A549 (cell line): ENCODE data around the gene TMEM238L. TPM values are rescaled to one million over a fixed set of nuclear protein-coding genes. Genes with fewer than 3 reads are reported as not detected.

Experiments
- ATAC-seq, 2 experiments: fragments of 200-7000 bp in 1 of 2; fragments of >200 bp in 1 of 2; cut with Nextera tagmentation in 1 of 2; cut with Tn5 transposase in 1 of 2; 3 replicates each; pipeline versions ENCODE4 v1.8.0 to v1.9.1; 2018 to 2020; ENCODE audit warnings: mild to moderate bottlenecking in 1 of 2, moderate library complexity in 1 of 2
- CTCF ChIA-PET: fragments of 300-600 bp; sonication (Branson Sonifier 250); formaldehyde crosslinking; extraction: SDS; loops from one replicate; lab custom pipeline; 2021; ENCODE audit warnings: antibody characterized with exemption, inconsistent platforms; lab: Yijun Ruan, JAX
- POLR2A ChIA-PET: fragments of 350-600 bp; formaldehyde crosslinking; extraction: SDS; loops from one replicate; lab custom pipeline; 2021; ENCODE audit warnings: antibody characterized with exemption, inconsistent platforms; lab: Yijun Ruan, JAX
- DNase-seq, 2 experiments: peaks; one replicate each; pipeline versions ENCODE4 v3.0.0 to v3.0.0-alpha.2; 2011 to 2016; ENCODE audit warnings: low read depth in 1 of 2, low spot score in 1 of 2
- FAIRE-seq: peaks from 2 replicates; lab custom pipeline; 2011; peaks lifted over from hg19 to GRCh38; lab: Jason Lieb, UNC
- H3K27ac ChIP-seq, 2 experiments: fragments of >200 bp; sonication (Bioruptor Twin); formaldehyde crosslinking; 3 replicates each; pipeline ENCODE4 v1.5.1; 2016 to 2017
- H3K4me1 ChIP-seq: fragments of >200 bp; sonication (Bioruptor Twin); formaldehyde crosslinking; 3 replicates; pipeline ENCODE4 v1.6.1; 2016
- H3K4me2 ChIP-seq: fragments of >200 bp; sonication (Bioruptor Twin); formaldehyde crosslinking; 3 replicates; pipeline ENCODE4 v1.6.1; 2016
- H3K4me3 ChIP-seq: fragments of >200 bp; sonication (Bioruptor Twin); formaldehyde crosslinking; 3 replicates; pipeline ENCODE4 v1.5.1; 2016
- H3K9me3 ChIP-seq: fragments of >200 bp; sonication (Bioruptor Twin); formaldehyde crosslinking; 3 replicates; pipeline ENCODE4 v1.6.1; 2016
- CHD4 ChIP-seq: fragments of 200-600 bp; sonication (generic); IDR thresholded peaks from 2 replicates; pipeline ENCODE4 v1.6.1; 2016; ENCODE audit warnings: antibody characterized with exemption, mild to moderate bottlenecking, borderline replicate concordance
- EHF ChIP-seq: fragments of 250-450 bp; sonication (Bioruptor Pico); IDR thresholded peaks from 2 replicates; pipeline ENCODE4 v1.5.0; 2020; ENCODE audit warnings: mild to moderate bottlenecking
- FOSL2 ChIP-seq, 2 experiments: fragments of 450-650 bp in 1 of 2; fragments of >200 bp in 1 of 2; sonication (Bioruptor Twin) in 1 of 2; formaldehyde crosslinking; IDR thresholded peaks; 2 replicates each; pipeline versions ENCODE4 v1.5.0 to v1.6.1; 2016 to 2020; ENCODE audit warnings: mild to moderate bottlenecking in 1 of 2, moderate library complexity in 1 of 2
- GATA3 ChIP-seq: IDR thresholded peaks from 2 replicates; pipeline ENCODE4 v1.6.1; 2012; ENCODE audit warnings: borderline replicate concordance
- JUNB ChIP-seq: fragments of >200 bp; sonication (Bioruptor Twin); formaldehyde crosslinking; IDR thresholded peaks from 2 replicates; pipeline ENCODE4 v1.6.1; 2016
- MAFK ChIP-seq: fragments of 450-650 bp; IDR thresholded peaks from 2 replicates; pipeline ENCODE4 v1.6.1; 2014; ENCODE audit not compliant: partially characterized antibody
- NPAS2 ChIP-seq: fragments of 250-450 bp; sonication (Bioruptor Pico); IDR thresholded peaks from 2 replicates; pipeline ENCODE4 v1.8.0; 2022; ENCODE audit warnings: mild to moderate bottlenecking, moderate library complexity, borderline replicate concordance
- NR3C1 ChIP-seq: fragments of >200 bp; sonication (Bioruptor Twin); formaldehyde crosslinking; IDR thresholded peaks from 3 replicates; pipeline ENCODE4 v1.6.1; 2017
- SMC3 ChIP-seq: fragments of >200 bp; sonication (Bioruptor Twin); formaldehyde crosslinking; IDR thresholded peaks from 3 replicates; pipeline ENCODE4 v1.6.1; 2018; ENCODE audit warnings: inconsistent platforms
- SREBF2 ChIP-seq: fragments of 450-650 bp; IDR thresholded peaks from 2 replicates; pipeline ENCODE4 v1.6.1; 2014; ENCODE audit warnings: mild to moderate bottlenecking, moderate library complexity
- ZFP36 ChIP-seq: fragments of 450-650 bp; IDR thresholded peaks from 2 replicates; pipeline ENCODE4 v1.6.1; 2014; ENCODE audit warnings: borderline replicate concordance; ENCODE audit not compliant: partially characterized antibody
- WGBS: methylation state at CpG from one replicate; pipeline ENCODE4 v1.1.6; 2017; ENCODE audit errors: missing lambda C conversion rate; 5-methylcytosine and 5-hydroxymethylcytosine counted together
- polyA plus RNA-seq, 4 experiments: library from polyadenylated mRNA; depleted of rRNA in 3 of 4; stranded (reverse); fragments of >200 nt; fragmentation: RNase III in 1 of 4; extraction: RNeasy Plus Mini Kit Qiagen cat#74134 plus additional on column Dnase treatment in 1 of 4; gene quantifications; 2 replicates in 3 of 4; 3 replicates in 1 of 4; pipeline ENCODE4 v1.2.3, GENCODE V29; 2011 to 2017
- TF ChIP-seq, protein P1 (sequence below): fragments of 150-350 bp; IDR thresholded peaks from 2 replicates; pipeline ENCODE4 v1.6.1; 2014; ENCODE audit warnings: low read depth, mild to moderate bottlenecking, low read length
- TF ChIP-seq, protein P2 (sequence below): fragments of 450-650 bp; IDR thresholded peaks from 2 replicates; pipeline ENCODE4 v1.6.1; 2014; ENCODE audit warnings: antibody characterized with exemption
- TF ChIP-seq, protein P3 (sequence below): fragments of >200 bp; sonication (Bioruptor Twin); formaldehyde crosslinking; IDR thresholded peaks from 3 replicates; pipeline ENCODE4 v1.5.1; 2016
- TF ChIP-seq, protein P4 (sequence below): IDR thresholded peaks from 2 replicates; pipeline ENCODE4 v1.6.1; 2012; ENCODE audit warnings: low read depth, borderline replicate concordance
- TF ChIP-seq, protein P5 (sequence below): IDR thresholded peaks from 2 replicates; pipeline ENCODE4 v1.6.1; 2012
- TF ChIP-seq, protein P6 (sequence below): fragments of >200 bp; sonication (Bioruptor Twin); formaldehyde crosslinking; IDR thresholded peaks from 2 replicates; pipeline ENCODE4 v1.6.1; 2016
- TF ChIP-seq, protein P7 (sequence below): fragments of 250-450 bp; sonication (Bioruptor Pico); IDR thresholded peaks from 2 replicates; pipeline ENCODE4 v1.5.0; 2020; ENCODE audit warnings: low read depth, mild to moderate bottlenecking, moderate library complexity

TMEM238L gene
- polyA plus RNA-seq, 2 of the 4 experiments (the other 2 are of a cell fraction), result not detected

DNA sequence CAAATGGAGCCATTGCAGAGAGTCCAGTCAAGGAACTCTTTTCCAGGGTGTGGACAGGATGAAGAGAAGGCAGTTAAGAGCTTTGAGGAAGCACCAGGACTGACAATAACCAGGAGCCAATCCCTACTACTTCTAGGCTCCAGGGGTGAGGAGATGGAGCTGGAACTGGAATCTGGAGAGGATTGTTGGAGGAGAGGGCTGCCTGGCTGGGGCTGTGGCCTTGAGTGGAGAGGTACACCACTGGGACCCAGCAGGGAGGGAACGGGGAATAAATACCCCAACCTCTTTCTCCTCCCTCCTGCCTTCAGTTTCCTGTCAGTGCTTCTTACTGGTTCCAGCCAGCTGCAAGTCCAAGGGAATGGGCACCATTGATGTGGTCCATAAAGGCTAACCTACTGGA lies 41.9 kb downstream of the TMEM238L start:
- ChIA-PET CTCF (interaction anchor here (0.6 to 2.5 kb wide), 6 partner anchors 11 to 1174 kb away, joined by 3 to 8 read pairs (median 6); no protein-coding TSS in a partner anchor), POLR2A (no interaction called here)
- no peak for ATAC-seq
- Histone ChIP-seq H3K4me2 (no peak overlapping the region), H3K4me3 (no peak overlapping the region), H3K27ac (no peak overlapping the region), H3K9me3 (no peaks in the 10 kb centered on the region; the same call in 2 of the 3 replicates), H3K4me1 (no peaks in the 10 kb centered on the region)
- DNase-seq, result no peak
- TF ChIP-seq EHF (no peak), SREBF2 (no peak), MAFK (no peak), FOSL2 (IDR thresholded peaks at IDR 0.05) (no peak), FOSL2 (CRISPR knock-in tag; IDR thresholded peaks at IDR 0.05) (no peak)
- whole genome bisulfite sequencing, result 94% methylated on average over 1 of the region's 1 CpG
- no peak for FAIRE-seq

DNA sequence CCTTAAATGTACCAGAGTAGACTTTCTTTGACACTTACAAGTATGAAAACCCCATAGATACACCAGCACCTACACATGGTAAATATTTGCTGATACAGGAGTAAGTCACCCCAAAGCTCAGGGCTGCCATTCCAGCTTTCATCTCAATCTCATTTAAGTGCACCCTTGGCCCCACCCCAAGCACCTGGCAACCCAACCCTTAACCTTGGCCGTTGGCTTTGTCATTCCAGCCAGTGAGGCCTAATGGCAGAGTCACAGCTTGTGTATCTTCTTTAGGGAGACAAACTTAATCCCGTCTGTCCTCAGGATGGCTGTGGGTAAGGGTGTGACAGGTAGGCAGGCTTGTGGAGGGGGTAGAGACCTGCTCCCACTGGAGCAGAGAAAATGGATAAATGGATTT lies 42.6 kb downstream of the TMEM238L start:
- Histone ChIP-seq H3K9me3 (no peaks in the 10 kb centered on the region; the same call in 2 of the 3 replicates), H3K27ac (no peak overlapping the region), H3K4me2 (no peak overlapping the region), H3K4me3 (no peak overlapping the region), H3K4me1 (no peaks in the 10 kb centered on the region)
- no peak for TF ChIP-seq ZFP36
- ChIA-PET POLR2A (no interaction called here), CTCF (interaction anchor here (1.0 to 2.5 kb wide), 6 partner anchors 11 to 1225 kb away, joined by 3 to 8 read pairs (median 4); no protein-coding TSS in a partner anchor)
- WGBS, result 32% methylated on average over 2 of the region's 2 CpGs
- FAIRE-seq (no peak), DNase-seq (no peak), ATAC-seq (no peak)

DNA sequence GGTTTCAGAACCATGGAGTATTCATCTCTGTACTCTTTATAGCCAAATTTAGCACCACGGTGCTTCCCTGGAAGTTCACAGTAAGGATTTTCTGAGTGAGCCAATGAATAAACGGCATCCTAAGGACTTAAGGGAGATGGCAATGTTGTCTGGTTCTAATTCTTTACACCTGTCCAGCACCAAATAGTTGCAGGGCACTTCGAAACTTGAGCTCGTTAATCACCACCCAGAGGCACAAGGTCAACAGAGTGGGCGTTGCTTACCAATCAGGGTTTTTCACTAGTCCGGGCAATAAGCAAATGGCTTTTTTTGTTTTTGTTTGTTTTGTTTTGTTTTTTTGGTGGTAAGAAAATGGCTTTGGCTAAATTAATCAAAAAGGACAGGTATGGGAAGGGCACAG lies 45.8 kb downstream of the TMEM238L start:
- Histone ChIP-seq H3K9me3 (no peaks in the 10 kb centered on the region), H3K4me2 (no peak overlapping the region), H3K27ac (no peak overlapping the region), H3K4me1 (no peaks in the 10 kb centered on the region), H3K4me3 (no peak overlapping the region)
- ChIA-PET CTCF (interaction anchor here (0.6 to 2.6 kb wide), 6 partner anchors 9 to 1177 kb away, joined by 3 to 12 read pairs (median 6); no protein-coding TSS in a partner anchor), POLR2A (no interaction called here)
- no peak for DNase-seq
- WGBS, result 75% methylated on average over 6 of the region's 6 CpGs
- TF ChIP-seq, protein P1, sequence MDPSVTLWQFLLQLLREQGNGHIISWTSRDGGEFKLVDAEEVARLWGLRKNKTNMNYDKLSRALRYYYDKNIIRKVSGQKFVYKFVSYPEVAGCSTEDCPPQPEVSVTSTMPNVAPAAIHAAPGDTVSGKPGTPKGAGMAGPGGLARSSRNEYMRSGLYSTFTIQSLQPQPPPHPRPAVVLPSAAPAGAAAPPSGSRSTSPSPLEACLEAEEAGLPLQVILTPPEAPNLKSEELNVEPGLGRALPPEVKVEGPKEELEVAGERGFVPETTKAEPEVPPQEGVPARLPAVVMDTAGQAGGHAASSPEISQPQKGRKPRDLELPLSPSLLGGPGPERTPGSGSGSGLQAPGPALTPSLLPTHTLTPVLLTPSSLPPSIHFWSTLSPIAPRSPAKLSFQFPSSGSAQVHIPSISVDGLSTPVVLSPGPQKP, result no peak
- TF ChIP-seq, protein P2, sequence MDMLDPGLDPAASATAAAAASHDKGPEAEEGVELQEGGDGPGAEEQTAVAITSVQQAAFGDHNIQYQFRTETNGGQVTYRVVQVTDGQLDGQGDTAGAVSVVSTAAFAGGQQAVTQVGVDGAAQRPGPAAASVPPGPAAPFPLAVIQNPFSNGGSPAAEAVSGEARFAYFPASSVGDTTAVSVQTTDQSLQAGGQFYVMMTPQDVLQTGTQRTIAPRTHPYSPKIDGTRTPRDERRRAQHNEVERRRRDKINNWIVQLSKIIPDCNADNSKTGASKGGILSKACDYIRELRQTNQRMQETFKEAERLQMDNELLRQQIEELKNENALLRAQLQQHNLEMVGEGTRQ, result no peak
- TF ChIP-seq, protein P3, sequence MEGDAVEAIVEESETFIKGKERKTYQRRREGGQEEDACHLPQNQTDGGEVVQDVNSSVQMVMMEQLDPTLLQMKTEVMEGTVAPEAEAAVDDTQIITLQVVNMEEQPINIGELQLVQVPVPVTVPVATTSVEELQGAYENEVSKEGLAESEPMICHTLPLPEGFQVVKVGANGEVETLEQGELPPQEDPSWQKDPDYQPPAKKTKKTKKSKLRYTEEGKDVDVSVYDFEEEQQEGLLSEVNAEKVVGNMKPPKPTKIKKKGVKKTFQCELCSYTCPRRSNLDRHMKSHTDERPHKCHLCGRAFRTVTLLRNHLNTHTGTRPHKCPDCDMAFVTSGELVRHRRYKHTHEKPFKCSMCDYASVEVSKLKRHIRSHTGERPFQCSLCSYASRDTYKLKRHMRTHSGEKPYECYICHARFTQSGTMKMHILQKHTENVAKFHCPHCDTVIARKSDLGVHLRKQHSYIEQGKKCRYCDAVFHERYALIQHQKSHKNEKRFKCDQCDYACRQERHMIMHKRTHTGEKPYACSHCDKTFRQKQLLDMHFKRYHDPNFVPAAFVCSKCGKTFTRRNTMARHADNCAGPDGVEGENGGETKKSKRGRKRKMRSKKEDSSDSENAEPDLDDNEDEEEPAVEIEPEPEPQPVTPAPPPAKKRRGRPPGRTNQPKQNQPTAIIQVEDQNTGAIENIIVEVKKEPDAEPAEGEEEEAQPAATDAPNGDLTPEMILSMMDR, result no peak
- no peak for TF ChIP-seq NPAS2 (CRISPR knock-in tag)
- no peak for FAIRE-seq
- ATAC-seq, result no peak

DNA sequence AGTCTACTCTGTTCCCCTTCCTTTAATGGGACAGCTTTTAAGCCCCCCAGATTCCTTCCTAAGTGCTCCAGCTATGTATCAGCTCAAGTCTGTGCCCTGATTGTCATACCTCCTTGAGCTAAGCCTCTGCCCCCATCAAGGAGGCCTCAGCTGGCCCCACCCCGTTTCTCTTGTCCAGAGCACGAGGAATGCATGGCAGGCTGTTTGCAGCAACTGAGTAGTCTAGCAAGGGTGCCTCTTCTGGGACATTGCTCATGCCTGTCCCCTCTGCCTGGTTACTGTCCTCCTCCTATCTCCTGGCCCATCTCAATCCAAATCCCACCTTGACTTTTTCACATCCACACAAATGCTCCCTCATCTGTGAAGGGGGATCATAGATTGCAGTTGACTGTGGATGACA lies 46.3 kb downstream of the TMEM238L start:
- POLR2A ChIA-PET, result no interaction called here
- Histone ChIP-seq H3K9me3 (no peaks in the 10 kb centered on the region), H3K4me2 (peak overlapping the region; percentile 20; the same call in 1 of the 3 replicates), H3K4me3 (no peak overlapping the region), H3K4me1 (no peaks in the 10 kb centered on the region), H3K27ac (no peak overlapping the region)
- ATAC-seq (no peak), FAIRE-seq (no peak), DNase-seq (no peak)
- 18% methylated on average over 2 of the region's 2 CpGs for WGBS
- CTCF ChIA-PET, result interaction anchor here (0.6 to 2.6 kb wide), 6 partner anchors 10 to 1177 kb away, joined by 3 to 12 read pairs (median 6); no protein-coding TSS in a partner anchor
- TF ChIP-seq, protein P4, sequence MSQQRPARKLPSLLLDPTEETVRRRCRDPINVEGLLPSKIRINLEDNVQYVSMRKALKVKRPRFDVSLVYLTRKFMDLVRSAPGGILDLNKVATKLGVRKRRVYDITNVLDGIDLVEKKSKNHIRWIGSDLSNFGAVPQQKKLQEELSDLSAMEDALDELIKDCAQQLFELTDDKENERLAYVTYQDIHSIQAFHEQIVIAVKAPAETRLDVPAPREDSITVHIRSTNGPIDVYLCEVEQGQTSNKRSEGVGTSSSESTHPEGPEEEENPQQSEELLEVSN, result no peak
- TF ChIP-seq JUNB, result no peak
- no peak for TF ChIP-seq NR3C1
- TF ChIP-seq, protein P5, sequence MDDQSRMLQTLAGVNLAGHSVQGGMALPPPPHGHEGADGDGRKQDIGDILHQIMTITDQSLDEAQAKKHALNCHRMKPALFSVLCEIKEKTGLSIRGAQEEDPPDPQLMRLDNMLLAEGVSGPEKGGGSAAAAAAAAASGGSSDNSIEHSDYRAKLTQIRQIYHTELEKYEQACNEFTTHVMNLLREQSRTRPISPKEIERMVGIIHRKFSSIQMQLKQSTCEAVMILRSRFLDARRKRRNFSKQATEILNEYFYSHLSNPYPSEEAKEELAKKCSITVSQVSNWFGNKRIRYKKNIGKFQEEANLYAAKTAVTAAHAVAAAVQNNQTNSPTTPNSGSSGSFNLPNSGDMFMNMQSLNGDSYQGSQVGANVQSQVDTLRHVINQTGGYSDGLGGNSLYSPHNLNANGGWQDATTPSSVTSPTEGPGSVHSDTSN, result no peak
- TF ChIP-seq, protein P6, sequence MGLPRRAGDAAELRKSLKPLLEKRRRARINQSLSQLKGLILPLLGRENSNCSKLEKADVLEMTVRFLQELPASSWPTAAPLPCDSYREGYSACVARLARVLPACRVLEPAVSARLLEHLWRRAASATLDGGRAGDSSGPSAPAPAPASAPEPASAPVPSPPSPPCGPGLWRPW, result no peak
- TF ChIP-seq GATA3, result no peak
- TF ChIP-seq, protein P1, result no peak
- TF ChIP-seq, protein P7, sequence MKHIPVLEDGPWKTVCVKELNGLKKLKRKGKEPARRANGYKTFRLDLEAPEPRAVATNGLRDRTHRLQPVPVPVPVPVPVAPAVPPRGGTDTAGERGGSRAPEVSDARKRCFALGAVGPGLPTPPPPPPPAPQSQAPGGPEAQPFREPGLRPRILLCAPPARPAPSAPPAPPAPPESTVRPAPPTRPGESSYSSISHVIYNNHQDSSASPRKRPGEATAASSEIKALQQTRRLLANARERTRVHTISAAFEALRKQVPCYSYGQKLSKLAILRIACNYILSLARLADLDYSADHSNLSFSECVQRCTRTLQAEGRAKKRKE (CRISPR knock-in tag), result no peak
- TF ChIP-seq, protein P3, result no peak
- TF ChIP-seq CHD4, result no peak
- TF ChIP-seq SMC3, result no peak
